Sigmoid colon (tissue), 7 donors: ENCODE data around the gene CTIF. TPM values are rescaled to one million over a fixed set of nuclear protein-coding genes. Genes with fewer than 3 reads are reported as not detected.

Experiments used
- DNase-seq: peaks from one replicate; pipeline ENCODE4 v3.0.0-alpha.2; 2019
- H3K27ac ChIP-seq, 4 donors: fragments of 200-600 bp; sonication (generic); one replicate each; pipeline ENCODE4 v1.5.1; 2016 to 2019; ENCODE audit warnings: mild to moderate bottlenecking in 1 of 4
- H3K27me3 ChIP-seq, 3 donors: fragments of 200-600 bp; sonication (generic); one replicate each; pipeline ENCODE4 v1.5.1; 2019; ENCODE audit warnings: mild to moderate bottlenecking in 1 of 3
- H3K36me3 ChIP-seq, 4 donors: fragments of 200-600 bp; sonication (generic); one replicate each; pipeline ENCODE4 v1.5.1; 2016 to 2019
- H3K4me1 ChIP-seq, 4 donors: fragments of 200-600 bp; sonication (generic); one replicate each; pipeline ENCODE4 v1.5.1; 2017 to 2019
- H3K4me3 ChIP-seq, 4 donors: fragments of 200-600 bp; sonication (generic); one replicate each; pipeline ENCODE4 v1.5.1; 2017 to 2019; ENCODE audit warnings: mild to moderate bottlenecking in 2 of 4, moderate library complexity in 1 of 4
- H3K9me3 ChIP-seq, 4 donors: fragments of 200-600 bp in 3 of 4; sonication (generic) in 3 of 4; one replicate each; pipeline versions ENCODE4 v1.5.1 to v1.6.1; 2013 to 2019
- EP300 ChIP-seq, 4 donors: sonication (generic); formaldehyde crosslinking; IDR thresholded peaks; one replicate each; pipeline ENCODE4 v1.6.1; 2017; ENCODE audit warnings: antibody characterized with exemption in 4 of 4
- POLR2A ChIP-seq, 2 donors: fragments of 450-650 bp; IDR thresholded peaks; one replicate each; pipeline ENCODE4 v1.6.1; 2016; ENCODE audit warnings: antibody characterized with exemption in 2 of 2, mild to moderate bottlenecking in 2 of 2, moderate library complexity in 2 of 2
- POLR2AphosphoS5 ChIP-seq, 4 donors: sonication (generic); formaldehyde crosslinking; IDR thresholded peaks; one replicate each; pipeline ENCODE4 v1.6.1; 2017; ENCODE audit warnings: antibody characterized with exemption in 4 of 4
- WGBS, 2 donors: extraction: QIAGEN DNeasy Blood & Tissue Kit; methylation state at CpG; one replicate each; pipeline ENCODE4 v1.1.7; 2013; 5-methylcytosine and 5-hydroxymethylcytosine counted together
- intact Hi-C: fragments of 100-400 bp; cut with DNase I; formaldehyde crosslinking; loops from one replicate; pipeline ENCODE4 v1.15.1; 2023
- polyA plus RNA-seq, 3 donors: library from polyadenylated mRNA; stranded (reverse); fragments of 200-250 nt; gene quantifications; one replicate each; pipeline ENCODE4 v1.2.3, GENCODE V29; 2013
- total RNA-seq, 4 donors: library from RNA; depleted of rRNA; stranded (reverse); fragments of >200 nt; gene quantifications; one replicate each; pipeline ENCODE4 v1.1.0, GENCODE V29; 2016
- TF ChIP-seq, protein P1 (sequence below), 4 experiments: fragments of 450-650 bp in 3 of 4; fragments of 200-600 bp in 1 of 4; IDR thresholded peaks; one replicate each; pipeline ENCODE4 v1.5.1; 2016 to 2019; ENCODE audit warnings: antibody characterized with exemption in 4 of 4, mild to moderate bottlenecking in 3 of 4, moderate library complexity in 2 of 4
- donor health status: healthy with polysubstance abuse.
- donor health status: Bipolar disorder and iron deficiency.
- donor health status: healthy.

Gene CTIF
- total and polyA plus RNA-seq, 7 donors = 3.6 to 65.9 (median 22.5) TPM

GRCh38 chr18:48718251-48718959 is 179.6 kb downstream of the CTIF start:
- intact Hi-C loops = no loop called here

DNA sequence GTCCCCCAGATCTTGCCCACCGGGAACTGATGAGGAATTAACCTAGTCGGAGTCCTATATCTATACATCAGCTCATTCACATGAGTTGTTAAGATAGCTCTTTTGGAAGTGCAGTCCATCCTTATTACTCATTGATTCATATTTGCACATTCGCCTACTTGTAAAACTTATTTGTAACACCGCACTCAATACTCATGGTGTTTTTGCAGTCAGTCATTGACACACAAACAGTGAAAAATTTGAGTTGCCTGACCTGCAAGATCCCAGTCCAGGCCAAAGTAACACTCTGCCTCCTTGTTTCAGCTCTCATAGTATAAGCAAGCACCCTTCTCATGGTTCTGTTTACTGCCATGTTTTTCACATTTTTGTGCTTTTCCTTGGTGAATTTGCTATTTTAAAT is 180.6 kb downstream of the CTIF start:
- Histone ChIP-seq H3K4me3 (no peak overlapping the region), H3K4me1 (peaks cover 0 to 32% (median 7%) of the 10 kb centered on the region in 4 donors), H3K27me3 (no peaks in the 10 kb centered on the region), H3K36me3 (peaks cover 0 to 13% (median 5%) of the 10 kb centered on the region in 4 donors), H3K27ac (no peak overlapping the region), H3K9me3 (no peaks in the 10 kb centered on the region)
- TF ChIP-seq POLR2AphosphoS5 (IDR thresholded peaks at IDR 0.05) (no peak), EP300 (IDR thresholded peaks at IDR 0.05) (no peak), POLR2A (IDR thresholded peaks at IDR 0.05) (no peak)
- TF ChIP-seq, protein P1, sequence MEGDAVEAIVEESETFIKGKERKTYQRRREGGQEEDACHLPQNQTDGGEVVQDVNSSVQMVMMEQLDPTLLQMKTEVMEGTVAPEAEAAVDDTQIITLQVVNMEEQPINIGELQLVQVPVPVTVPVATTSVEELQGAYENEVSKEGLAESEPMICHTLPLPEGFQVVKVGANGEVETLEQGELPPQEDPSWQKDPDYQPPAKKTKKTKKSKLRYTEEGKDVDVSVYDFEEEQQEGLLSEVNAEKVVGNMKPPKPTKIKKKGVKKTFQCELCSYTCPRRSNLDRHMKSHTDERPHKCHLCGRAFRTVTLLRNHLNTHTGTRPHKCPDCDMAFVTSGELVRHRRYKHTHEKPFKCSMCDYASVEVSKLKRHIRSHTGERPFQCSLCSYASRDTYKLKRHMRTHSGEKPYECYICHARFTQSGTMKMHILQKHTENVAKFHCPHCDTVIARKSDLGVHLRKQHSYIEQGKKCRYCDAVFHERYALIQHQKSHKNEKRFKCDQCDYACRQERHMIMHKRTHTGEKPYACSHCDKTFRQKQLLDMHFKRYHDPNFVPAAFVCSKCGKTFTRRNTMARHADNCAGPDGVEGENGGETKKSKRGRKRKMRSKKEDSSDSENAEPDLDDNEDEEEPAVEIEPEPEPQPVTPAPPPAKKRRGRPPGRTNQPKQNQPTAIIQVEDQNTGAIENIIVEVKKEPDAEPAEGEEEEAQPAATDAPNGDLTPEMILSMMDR (IDR thresholded peaks at IDR 0.05) = no peak
- no peak for DNase-seq
- WGBS, 2 donors = 83 to 96% methylated on average over 4 of the region's 4 CpGs
- intact Hi-C loops = no loop called here

More at GRCh38 chr18:48718251-48718959, 179.6 kb downstream of the CTIF start:
- Histone ChIP-seq H3K4me1 (peaks cover 0 to 32% (median 7%) of the 10 kb centered on the region in 4 donors), H3K9me3 (no peaks in the 10 kb centered on the region), H3K27ac (no peak overlapping the region), H3K36me3 (peaks cover 0 to 13% (median 5%) of the 10 kb centered on the region in 4 donors), H3K27me3 (no peaks in the 10 kb centered on the region), H3K4me3 (no peak overlapping the region)
- TF ChIP-seq, protein P1 (IDR thresholded peaks at IDR 0.05) = no peak
- no peak for TF ChIP-seq EP300 (IDR thresholded peaks at IDR 0.05)
- TF ChIP-seq POLR2AphosphoS5 (IDR thresholded peaks at IDR 0.05) = no peak
- TF ChIP-seq POLR2A (IDR thresholded peaks at IDR 0.05) = no peak
- no peak for DNase-seq
- 97% methylated on average over 10 of the region's 10 CpGs for WGBS, 2 donors

DNA sequence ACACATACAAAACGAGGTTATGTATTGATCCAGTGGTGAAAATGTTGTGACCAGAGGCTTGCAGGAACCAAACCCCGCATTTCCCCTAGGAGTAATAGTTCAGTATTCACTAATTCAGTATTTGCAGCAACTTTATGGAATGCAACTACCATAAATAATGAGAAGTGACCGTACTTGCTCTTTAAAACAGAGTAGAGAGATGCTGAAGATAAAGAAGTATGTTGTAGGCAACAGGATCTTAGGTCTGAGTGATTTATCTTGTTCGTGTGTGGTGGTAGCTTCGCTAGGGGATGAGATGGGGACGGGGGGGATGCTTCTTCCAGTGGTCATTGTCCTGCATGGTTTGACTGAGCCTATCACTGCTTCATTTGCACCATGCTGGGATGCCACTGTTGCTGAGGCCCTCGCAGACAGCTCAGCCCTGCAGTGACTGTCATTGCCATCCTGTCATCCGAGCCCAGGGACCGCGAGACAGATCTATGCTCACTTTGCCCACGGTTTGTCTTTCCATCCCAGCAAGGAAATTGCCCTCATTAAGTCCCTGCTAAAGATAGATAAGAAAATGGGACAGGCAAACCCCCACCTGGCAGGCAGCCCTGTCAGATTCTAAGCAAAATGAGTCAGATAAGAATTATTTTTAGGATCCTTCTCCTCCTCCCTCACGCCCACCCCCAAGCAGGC is 181.3 kb downstream of the CTIF start:
- TF ChIP-seq EP300 (IDR thresholded peaks at IDR 0.05) (no peak), POLR2A (IDR thresholded peaks at IDR 0.05) (no peak), POLR2AphosphoS5 (IDR thresholded peaks at IDR 0.05) (no peak)
- TF ChIP-seq, protein P1 (IDR thresholded peaks at IDR 0.05) = no peak
- intact Hi-C loops = no loop called here
- Histone ChIP-seq H3K36me3 (peaks cover 0 to 13% (median 5%) of the 10 kb centered on the region in 4 donors), H3K4me3 (no peak overlapping the region), H3K27ac (no peak overlapping the region), H3K9me3 (no peaks in the 10 kb centered on the region), H3K27me3 (no peaks in the 10 kb centered on the region), H3K4me1 (peaks cover 0 to 32% (median 7%) of the 10 kb centered on the region in 4 donors)
- WGBS, 2 donors = 71 to 72% methylated on average over 12 of the region's 12 CpGs
- no peak for DNase-seq

- H3K4me3 ChIP-seq = no peak overlapping the region
- H3K4me1 ChIP-seq = peaks cover 0 to 32% (median 7%) of the 10 kb centered on the region in 4 donors
- WGBS, 2 donors = 94 to 98% methylated on average over 6 of the region's 6 CpGs
- intact Hi-C loops = no loop called here
- peaks cover 0 to 13% (median 5%) of the 10 kb centered on the region in 4 donors for H3K36me3 ChIP-seq
- no peak for DNase-seq
- H3K9me3 ChIP-seq = no peaks in the 10 kb centered on the region
- no peak overlapping the region for H3K27ac ChIP-seq
- TF ChIP-seq POLR2A (IDR thresholded peaks at IDR 0.05) = no peak
- no peak for TF ChIP-seq POLR2AphosphoS5 (IDR thresholded peaks at IDR 0.05)
- TF ChIP-seq, protein P1 (IDR thresholded peaks at IDR 0.05) = no peak
- no peak for TF ChIP-seq EP300 (IDR thresholded peaks at IDR 0.05)
- no peaks in the 10 kb centered on the region for H3K27me3 ChIP-seq
These were observed 181.8 kb downstream of the CTIF start for GRCh38 chr18:48720655-48721025.
